ENCODE data around the gene EXT2. TPM values are rescaled to one million over a fixed set of nuclear protein-coding genes. Genes with fewer than 3 reads are reported as not detected.

EXT2 gene
- total and polyA plus RNA-seq, 2 donors: 19.3 to 20.2 TPM

DNA sequence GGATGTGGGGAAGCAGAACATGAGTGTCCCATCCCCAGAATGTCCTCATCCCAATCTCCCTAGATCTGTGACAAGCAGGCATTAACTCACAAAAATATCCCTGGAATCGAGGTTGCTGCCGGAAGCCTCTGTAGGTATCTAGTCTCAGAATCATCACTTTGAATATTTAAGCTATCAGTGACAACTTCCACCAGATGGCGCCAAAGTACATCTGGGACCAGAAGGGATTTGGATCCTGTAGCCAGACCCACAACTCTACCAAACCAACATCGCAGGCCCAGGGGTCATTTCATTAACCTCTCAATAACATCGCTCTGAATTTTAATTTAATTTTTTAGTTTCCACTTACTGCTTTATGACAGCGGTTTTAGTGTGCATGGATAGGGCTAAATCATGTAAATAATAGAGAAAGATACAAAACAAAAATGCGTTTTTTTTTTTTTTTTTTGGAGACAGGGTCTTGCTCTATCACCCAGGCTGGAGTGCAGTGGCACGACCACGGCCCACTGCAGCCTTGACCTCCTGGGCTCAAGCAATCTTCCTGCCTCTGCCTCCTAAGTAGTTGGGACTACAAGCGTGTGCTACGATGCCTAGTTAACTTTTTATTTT is 1.1 kb upstream of the EXT2 start:
- no peak overlapping the region for H3K4me3 ChIP-seq (ENCODE audit: low read length in 2 of 2)
- 35% methylated on average over 11 of the region's 11 CpGs for WGBS

DNA sequence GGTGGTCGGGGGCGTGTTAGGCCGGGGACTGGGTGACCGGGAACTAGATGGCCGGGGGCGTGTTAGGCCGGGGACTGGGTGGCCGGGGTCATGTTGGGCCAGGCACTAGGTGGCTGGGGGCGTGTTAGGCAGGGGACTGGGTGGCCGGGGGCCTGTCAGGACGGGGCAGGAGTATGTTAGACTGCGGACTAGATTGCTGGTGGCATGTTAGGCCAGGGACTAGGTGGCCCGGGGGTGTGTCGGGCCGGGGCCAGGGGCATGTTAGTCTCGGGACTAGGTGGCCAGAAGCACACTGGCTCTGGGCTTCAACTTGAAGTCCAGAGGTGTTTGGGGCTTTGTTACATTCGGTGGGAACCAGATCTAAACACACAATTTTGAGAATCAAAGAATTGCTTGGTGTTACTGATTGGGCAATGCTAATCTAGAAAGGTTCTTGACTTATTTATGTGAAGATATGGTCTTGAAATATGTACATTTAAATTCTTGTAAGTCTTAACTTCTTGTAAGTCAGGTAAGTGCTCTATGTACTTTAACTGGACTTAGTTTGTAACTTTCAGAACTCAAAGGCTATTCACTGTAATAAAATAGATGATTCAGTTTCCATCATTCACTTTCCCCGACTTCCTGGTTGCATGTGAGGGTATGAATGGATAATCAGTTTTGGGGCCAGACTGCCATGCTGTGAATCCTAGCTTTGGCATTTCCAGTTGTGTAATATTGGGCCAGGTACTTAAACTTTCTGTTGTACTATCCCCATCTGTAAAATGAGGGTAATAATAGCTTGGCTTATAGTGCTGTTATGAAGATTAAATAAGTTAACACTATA is 1.1 kb downstream of the EXT2 start:
- H3K4me1 ChIP-seq (ENCODE audit: control insufficient read depth in 2 of 2, insufficient read depth in 2 of 2, low read length in 2 of 2): peaks cover 9 to 10% of the 10 kb centered on the region in 2 donors
- peaks cover 0 to 6% of the 10 kb centered on the region in 2 donors for H3K27me3 ChIP-seq (ENCODE audit: control insufficient read depth in 2 of 2, insufficient read depth in 1 of 2, low read length in 1 of 2)
- peak in 1 of 9 donors; percentile 4 for DNase-seq (ENCODE audit: low read depth in 6 of 9, low spot score in 9 of 9)
- H3K36me3 ChIP-seq (ENCODE audit: control insufficient read depth in 2 of 2, insufficient read depth in 2 of 2, low read length in 1 of 2): no peaks in the 10 kb centered on the region
- peak overlapping the region; percentile 58 to 93 for H3K4me3 ChIP-seq (ENCODE audit: low read length in 2 of 2)
- no peaks in the 10 kb centered on the region for H3K9me3 ChIP-seq (ENCODE audit: control insufficient read depth in 2 of 2, insufficient read depth in 1 of 2, low read length in 1 of 2)
- no peak overlapping the region for H3K27ac ChIP-seq (ENCODE audit: low read depth in 1 of 2, low read length in 1 of 2)
- 18% methylated on average over 18 of the region's 18 CpGs for WGBS

More for the DNA sequence above, 1.1 kb upstream of the EXT2 start:
- DNase-seq (ENCODE audit: low read depth in 6 of 9, low spot score in 9 of 9): peak; percentile 43 to 90 (median 82)
- no peaks in the 10 kb centered on the region for H3K9me3 ChIP-seq (ENCODE audit: control insufficient read depth in 2 of 2, insufficient read depth in 1 of 2, low read length in 1 of 2)
- no peaks in the 10 kb centered on the region for H3K36me3 ChIP-seq (ENCODE audit: control insufficient read depth in 2 of 2, insufficient read depth in 2 of 2, low read length in 1 of 2)
- no peak overlapping the region for H3K27ac ChIP-seq (ENCODE audit: low read depth in 1 of 2, low read length in 1 of 2)
- peaks cover 9 to 10% of the 10 kb centered on the region in 2 donors for H3K4me1 ChIP-seq (ENCODE audit: control insufficient read depth in 2 of 2, insufficient read depth in 2 of 2, low read length in 2 of 2)
- peaks cover 0 to 6% of the 10 kb centered on the region in 2 donors for H3K27me3 ChIP-seq (ENCODE audit: control insufficient read depth in 2 of 2, insufficient read depth in 1 of 2, low read length in 1 of 2)

DNA sequence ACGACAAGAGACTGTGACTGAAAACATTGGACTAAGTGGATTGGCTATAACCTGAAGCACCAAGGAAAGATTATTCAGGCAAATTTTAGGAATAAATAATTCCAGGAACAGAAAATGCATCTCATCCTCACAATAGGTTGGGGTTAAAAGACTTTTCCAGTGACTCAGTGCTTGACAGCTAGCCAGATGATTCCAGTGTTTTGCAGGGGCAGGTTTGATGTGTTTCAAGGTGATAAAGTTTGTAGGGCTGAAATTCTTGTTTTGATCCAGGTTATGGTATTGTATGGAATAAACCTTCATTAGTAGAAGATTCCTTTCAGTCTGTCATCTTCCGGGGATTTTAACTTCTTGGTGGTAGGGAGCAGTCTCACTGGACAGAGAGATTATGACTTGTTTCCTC is 2.3 kb downstream of the EXT2 start:
- WGBS: 98% methylated on average over 2 of the region's 2 CpGs
- Histone ChIP-seq H3K4me3 (ENCODE audit: low read length in 2 of 2) (no peak overlapping the region), H3K36me3 (ENCODE audit: control insufficient read depth in 2 of 2, insufficient read depth in 2 of 2, low read length in 1 of 2) (no peaks in the 10 kb centered on the region), H3K9me3 (ENCODE audit: control insufficient read depth in 2 of 2, insufficient read depth in 1 of 2, low read length in 1 of 2) (no peaks in the 10 kb centered on the region), H3K27ac (ENCODE audit: low read depth in 1 of 2, low read length in 1 of 2) (no peak overlapping the region), H3K27me3 (ENCODE audit: control insufficient read depth in 2 of 2, insufficient read depth in 1 of 2, low read length in 1 of 2) (peaks cover 0 to 6% of the 10 kb centered on the region in 2 donors), H3K4me1 (ENCODE audit: control insufficient read depth in 2 of 2, insufficient read depth in 2 of 2, low read length in 2 of 2) (peaks cover 9 to 10% of the 10 kb centered on the region in 2 donors)
- no peak for DNase-seq (ENCODE audit: low read depth in 6 of 9, low spot score in 9 of 9)

DNA sequence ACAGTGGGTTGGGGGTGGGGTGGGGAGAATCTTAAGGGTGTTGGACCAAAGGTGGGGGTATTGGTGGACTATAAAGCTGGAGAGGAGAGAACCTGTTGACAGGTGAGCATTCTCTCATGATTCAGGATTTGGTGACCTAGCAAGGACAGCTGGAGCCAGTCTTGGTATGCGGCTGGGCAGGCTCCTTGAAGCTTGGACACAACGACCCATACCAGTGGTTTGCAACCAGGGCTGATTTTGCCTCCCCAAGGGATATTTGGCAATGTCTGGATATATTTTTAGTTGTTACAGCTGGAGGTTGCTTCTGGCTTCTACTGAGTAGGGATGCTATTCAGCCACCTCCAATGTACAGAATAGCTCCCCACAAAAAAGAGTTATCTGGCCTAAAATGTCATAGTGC is 5.6 kb downstream of the EXT2 start:
- H3K4me1 ChIP-seq (ENCODE audit: control insufficient read depth in 2 of 2, insufficient read depth in 2 of 2, low read length in 2 of 2): peaks cover 5 to 7% of the 10 kb centered on the region in 2 donors
- H3K27me3 ChIP-seq (ENCODE audit: control insufficient read depth in 2 of 2, insufficient read depth in 1 of 2, low read length in 1 of 2): peaks cover 0 to 4% of the 10 kb centered on the region in 2 donors
- 100% methylated on average over 2 of the region's 2 CpGs for WGBS
- no peak for DNase-seq (ENCODE audit: low read depth in 6 of 9, low spot score in 9 of 9)
- no peaks in the 10 kb centered on the region for H3K36me3 ChIP-seq (ENCODE audit: control insufficient read depth in 2 of 2, insufficient read depth in 2 of 2, low read length in 1 of 2)
- H3K4me3 ChIP-seq (ENCODE audit: low read length in 2 of 2): no peak overlapping the region
- H3K9me3 ChIP-seq (ENCODE audit: control insufficient read depth in 2 of 2, insufficient read depth in 1 of 2, low read length in 1 of 2): no peaks in the 10 kb centered on the region
- no peak overlapping the region for H3K27ac ChIP-seq (ENCODE audit: low read depth in 1 of 2, low read length in 1 of 2)

DNA sequence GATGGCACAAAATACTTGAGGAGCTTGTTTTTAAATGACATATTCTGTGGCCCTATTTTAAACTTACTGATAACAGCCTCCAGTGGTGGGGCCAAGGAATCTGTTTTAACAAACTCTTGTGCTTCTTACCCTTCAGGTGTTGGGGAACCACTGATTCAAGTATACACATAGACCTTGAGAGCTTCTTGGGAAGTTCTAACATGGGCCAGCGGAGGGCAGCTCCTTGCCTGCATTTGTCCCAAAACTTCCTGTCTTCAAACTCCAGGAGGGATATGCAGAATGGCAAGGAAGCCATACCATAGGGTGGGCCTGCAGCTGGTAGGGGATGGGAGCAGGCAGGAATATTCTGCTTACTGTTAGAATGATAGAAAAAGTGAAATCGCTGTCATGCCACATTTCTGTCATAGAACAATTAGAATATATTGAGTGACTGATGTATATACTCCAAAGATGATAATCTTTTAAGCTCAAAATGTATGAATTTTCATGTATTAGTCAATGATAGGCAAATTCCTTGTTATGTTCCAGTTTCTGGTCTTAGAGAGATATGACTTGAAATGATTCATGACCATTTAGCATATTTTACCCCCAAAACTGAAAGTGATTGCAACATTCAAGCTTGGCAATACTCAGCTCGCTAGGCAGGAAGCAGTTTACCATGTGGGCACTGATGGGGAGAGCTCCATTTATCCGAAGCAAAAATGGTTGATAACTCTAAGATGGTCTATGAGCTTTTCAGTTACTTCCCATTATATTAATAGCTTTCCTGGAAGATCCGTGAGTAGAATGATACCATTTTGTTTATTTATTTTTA is 9.2 kb downstream of the EXT2 start:
- no peak overlapping the region for H3K27ac ChIP-seq (ENCODE audit: low read depth in 1 of 2, low read length in 1 of 2)
- no peak for DNase-seq (ENCODE audit: low read depth in 6 of 9, low spot score in 9 of 9)
- no peaks in the 10 kb centered on the region for H3K4me1 ChIP-seq (ENCODE audit: control insufficient read depth in 2 of 2, insufficient read depth in 2 of 2, low read length in 2 of 2)
- H3K36me3 ChIP-seq (ENCODE audit: control insufficient read depth in 2 of 2, insufficient read depth in 2 of 2, low read length in 1 of 2): peaks cover 5 to 7% of the 10 kb centered on the region in 2 donors
- 93% methylated on average over 5 of the region's 5 CpGs for WGBS
- H3K27me3 ChIP-seq (ENCODE audit: control insufficient read depth in 2 of 2, insufficient read depth in 1 of 2, low read length in 1 of 2): no peaks in the 10 kb centered on the region
- H3K4me3 ChIP-seq (ENCODE audit: low read length in 2 of 2): no peak overlapping the region
- H3K9me3 ChIP-seq (ENCODE audit: control insufficient read depth in 2 of 2, insufficient read depth in 1 of 2, low read length in 1 of 2): no peaks in the 10 kb centered on the region

DNA sequence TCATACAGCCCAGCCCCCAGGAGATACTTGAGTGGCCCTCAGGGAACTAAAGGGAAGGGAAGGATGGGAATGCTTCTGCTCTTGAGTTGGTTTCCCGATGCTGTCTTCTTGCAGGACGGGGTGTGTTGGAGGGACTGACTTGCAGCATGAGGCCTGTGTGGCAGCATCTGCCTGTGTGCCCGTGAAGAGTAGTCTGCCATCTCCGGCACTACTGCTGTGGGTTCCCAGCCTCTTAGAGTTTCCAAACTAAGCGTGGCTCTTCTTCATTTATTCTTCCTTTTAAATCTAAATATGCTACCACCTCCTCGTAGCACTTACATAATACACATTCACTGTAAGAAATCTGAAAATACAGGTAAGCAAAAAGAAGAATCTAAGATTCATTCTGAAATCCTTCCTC is 12.8 kb downstream of the EXT2 start:
- no peak for DNase-seq (ENCODE audit: low read depth in 6 of 9, low spot score in 9 of 9)
- H3K36me3 ChIP-seq (ENCODE audit: control insufficient read depth in 2 of 2, insufficient read depth in 2 of 2, low read length in 1 of 2): peaks cover 7 to 11% of the 10 kb centered on the region in 2 donors
- H3K27me3 ChIP-seq (ENCODE audit: control insufficient read depth in 2 of 2, insufficient read depth in 1 of 2, low read length in 1 of 2): no peaks in the 10 kb centered on the region
- no peaks in the 10 kb centered on the region for H3K9me3 ChIP-seq (ENCODE audit: control insufficient read depth in 2 of 2, insufficient read depth in 1 of 2, low read length in 1 of 2)
- H3K27ac ChIP-seq (ENCODE audit: low read depth in 1 of 2, low read length in 1 of 2): no peak overlapping the region
- H3K4me3 ChIP-seq (ENCODE audit: low read length in 2 of 2): no peak overlapping the region
- no peaks in the 10 kb centered on the region for H3K4me1 ChIP-seq (ENCODE audit: control insufficient read depth in 2 of 2, insufficient read depth in 2 of 2, low read length in 2 of 2)
- WGBS: 97% methylated on average over 6 of the region's 6 CpGs

DNA sequence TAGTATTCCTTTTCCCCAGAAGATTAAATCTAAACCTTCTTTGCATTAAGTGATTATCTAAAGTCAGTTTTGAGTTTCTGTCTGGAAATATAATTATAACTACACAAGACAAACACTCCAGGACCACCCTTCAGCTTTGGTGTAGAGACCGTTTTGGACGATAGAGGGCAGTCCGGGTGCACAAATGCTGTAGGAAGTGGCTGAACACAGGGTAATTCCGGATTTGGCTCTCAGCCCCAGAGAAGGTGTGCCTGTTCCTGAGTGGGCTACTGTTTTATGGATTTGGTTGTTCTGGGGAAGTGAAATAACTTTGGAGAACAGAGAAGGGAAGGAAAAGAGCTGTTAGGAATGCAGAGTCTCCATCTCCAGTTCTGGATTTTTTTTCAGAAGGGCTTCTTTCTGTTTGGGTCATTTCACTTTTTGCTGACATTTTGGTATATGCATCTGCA is 14.8 kb downstream of the EXT2 start:
- no peaks in the 10 kb centered on the region for H3K4me1 ChIP-seq (ENCODE audit: control insufficient read depth in 2 of 2, insufficient read depth in 2 of 2, low read length in 2 of 2)
- no peaks in the 10 kb centered on the region for H3K9me3 ChIP-seq (ENCODE audit: control insufficient read depth in 2 of 2, insufficient read depth in 1 of 2, low read length in 1 of 2)
- H3K36me3 ChIP-seq (ENCODE audit: control insufficient read depth in 2 of 2, insufficient read depth in 2 of 2, low read length in 1 of 2): peaks cover 16 to 20% of the 10 kb centered on the region in 2 donors
- H3K27ac ChIP-seq (ENCODE audit: low read depth in 1 of 2, low read length in 1 of 2): no peak overlapping the region
- no peak overlapping the region for H3K4me3 ChIP-seq (ENCODE audit: low read length in 2 of 2)
- DNase-seq (ENCODE audit: low read depth in 6 of 9, low spot score in 9 of 9): peak in 8 of 9 donors; percentile 29 to 74 (median 43)
- no peaks in the 10 kb centered on the region for H3K27me3 ChIP-seq (ENCODE audit: control insufficient read depth in 2 of 2, insufficient read depth in 1 of 2, low read length in 1 of 2)
- 5% methylated on average over 4 of the region's 4 CpGs for WGBS

DNA sequence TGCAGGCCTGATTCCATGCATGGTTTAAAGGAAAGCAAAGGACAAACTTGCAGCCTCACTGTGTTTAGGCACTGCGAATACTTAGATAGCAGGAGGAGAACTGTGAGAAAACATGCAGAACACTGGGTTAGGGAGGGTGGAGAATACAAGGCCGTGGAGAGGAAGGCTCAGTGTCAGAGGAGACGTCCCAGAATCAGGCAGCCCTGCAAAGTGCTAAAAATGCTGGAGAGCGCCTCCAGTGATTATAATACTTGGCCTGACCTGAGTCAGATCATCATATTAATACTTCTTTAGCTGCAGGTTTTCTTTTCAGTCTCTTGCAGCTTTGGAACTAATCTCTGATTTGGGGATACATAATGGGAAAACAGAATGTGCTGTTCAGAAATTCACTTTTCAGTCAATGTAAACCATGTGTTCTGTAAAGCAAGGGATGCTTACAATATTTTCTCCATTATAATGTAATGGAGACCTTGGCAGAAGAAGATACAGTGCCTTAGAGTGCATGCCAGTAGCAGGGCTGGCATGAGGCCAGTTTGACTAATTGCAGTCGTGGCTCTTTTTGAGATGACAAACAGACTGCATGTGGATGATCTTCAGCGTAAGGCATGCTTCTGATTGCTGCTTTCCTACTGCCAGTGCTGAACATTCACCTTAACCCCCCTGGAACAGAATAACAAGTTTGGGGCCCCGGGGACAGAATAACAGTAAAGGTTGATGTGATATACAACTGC is 16.8 kb downstream of the EXT2 start:
- Histone ChIP-seq H3K4me1 (ENCODE audit: control insufficient read depth in 2 of 2, insufficient read depth in 2 of 2, low read length in 2 of 2) (no peaks in the 10 kb centered on the region), H3K4me3 (ENCODE audit: low read length in 2 of 2) (no peak overlapping the region), H3K9me3 (ENCODE audit: control insufficient read depth in 2 of 2, insufficient read depth in 1 of 2, low read length in 1 of 2) (no peaks in the 10 kb centered on the region), H3K36me3 (ENCODE audit: control insufficient read depth in 2 of 2, insufficient read depth in 2 of 2, low read length in 1 of 2) (peaks cover 16 to 23% of the 10 kb centered on the region in 2 donors), H3K27ac (ENCODE audit: low read depth in 1 of 2, low read length in 1 of 2) (no peak overlapping the region), H3K27me3 (ENCODE audit: control insufficient read depth in 2 of 2, insufficient read depth in 1 of 2, low read length in 1 of 2) (no peaks in the 10 kb centered on the region)
- no peak for DNase-seq (ENCODE audit: low read depth in 6 of 9, low spot score in 9 of 9)
- 96% methylated on average over 7 of the region's 7 CpGs for WGBS

Measured in thymus (tissue), 11 donors.